Testis (tissue), 2 donors: ENCODE measurements around the gene PRKAG2.

Experiments used
- CTCF ChIP-seq, 3 experiments: fragments of 450-650 bp in 2 of 3; fragments of 200-600 bp in 1 of 3; sonication (generic) in 1 of 3; IDR thresholded peaks; one replicate each; pipeline ENCODE4 v1.5.1; 2016 to 2019; ENCODE audit warnings: antibody characterized with exemption in 3 of 3, mild to moderate bottlenecking in 2 of 3, moderate library complexity in 1 of 3
- POLR2A ChIP-seq: fragments of 450-650 bp; IDR thresholded peaks from one replicate; pipeline ENCODE4 v1.6.1; 2017; ENCODE audit warnings: antibody characterized with exemption, mild to moderate bottlenecking, moderate library complexity

DNA sequence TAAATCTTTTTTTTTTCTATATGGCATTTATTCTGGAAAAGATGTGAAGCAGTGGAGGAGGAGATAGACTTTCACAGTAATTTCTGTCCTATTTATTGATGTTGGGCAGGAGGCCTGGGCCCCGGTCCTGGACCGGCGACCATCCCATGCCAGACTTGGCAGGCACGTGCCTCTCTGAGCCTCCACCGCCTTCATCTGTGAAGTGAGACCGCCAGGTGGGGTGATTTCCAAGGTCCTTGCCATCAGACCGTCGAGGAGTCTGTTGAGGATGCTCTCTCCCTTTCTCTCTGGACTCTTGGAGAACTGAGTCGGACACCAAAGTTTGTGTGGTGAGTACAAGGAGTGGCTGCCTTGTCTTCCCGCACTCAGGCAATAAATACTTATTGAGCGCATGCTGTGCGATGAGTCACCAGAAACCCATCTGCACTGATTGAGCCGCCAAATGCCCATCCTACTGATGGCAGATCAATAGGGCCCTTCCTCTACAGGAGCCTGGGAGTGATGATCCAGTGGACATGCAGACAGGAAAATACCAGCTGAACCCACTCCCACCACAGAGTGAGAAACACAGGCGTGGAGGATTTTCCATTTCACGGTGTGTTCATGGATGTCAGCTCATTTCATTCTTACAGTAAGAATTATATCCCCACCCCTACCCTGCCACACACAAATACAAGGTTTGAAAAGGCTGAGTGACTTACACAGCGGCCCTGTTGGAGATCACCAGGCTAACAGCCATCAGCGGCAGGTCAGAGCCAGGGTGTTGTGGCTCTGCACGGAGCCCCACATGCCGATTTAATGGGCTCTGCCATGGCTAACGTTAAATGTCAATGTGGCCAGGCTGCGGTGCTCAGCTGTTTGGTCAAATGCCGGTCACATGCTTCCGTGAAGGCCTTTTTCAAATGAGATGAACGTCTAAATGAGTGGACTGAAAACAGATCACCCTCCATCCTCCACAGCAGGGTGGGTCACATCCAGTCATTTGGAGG, 11.5 kb upstream of the PRKAG2 start:
- TF ChIP-seq CTCF (IDR thresholded peaks at IDR 0.05): no peak
- no peak for TF ChIP-seq POLR2A
